Measurements from ENCODE around the gene SLC39A3. TPM values are rescaled to one million over a fixed set of nuclear protein-coding genes. Genes with fewer than 3 reads are reported as not detected.

The SLC39A3 gene
- total and polyA plus RNA-seq, 8 donors, result 18.3 to 33.6 (median 22.8) TPM

DNA sequence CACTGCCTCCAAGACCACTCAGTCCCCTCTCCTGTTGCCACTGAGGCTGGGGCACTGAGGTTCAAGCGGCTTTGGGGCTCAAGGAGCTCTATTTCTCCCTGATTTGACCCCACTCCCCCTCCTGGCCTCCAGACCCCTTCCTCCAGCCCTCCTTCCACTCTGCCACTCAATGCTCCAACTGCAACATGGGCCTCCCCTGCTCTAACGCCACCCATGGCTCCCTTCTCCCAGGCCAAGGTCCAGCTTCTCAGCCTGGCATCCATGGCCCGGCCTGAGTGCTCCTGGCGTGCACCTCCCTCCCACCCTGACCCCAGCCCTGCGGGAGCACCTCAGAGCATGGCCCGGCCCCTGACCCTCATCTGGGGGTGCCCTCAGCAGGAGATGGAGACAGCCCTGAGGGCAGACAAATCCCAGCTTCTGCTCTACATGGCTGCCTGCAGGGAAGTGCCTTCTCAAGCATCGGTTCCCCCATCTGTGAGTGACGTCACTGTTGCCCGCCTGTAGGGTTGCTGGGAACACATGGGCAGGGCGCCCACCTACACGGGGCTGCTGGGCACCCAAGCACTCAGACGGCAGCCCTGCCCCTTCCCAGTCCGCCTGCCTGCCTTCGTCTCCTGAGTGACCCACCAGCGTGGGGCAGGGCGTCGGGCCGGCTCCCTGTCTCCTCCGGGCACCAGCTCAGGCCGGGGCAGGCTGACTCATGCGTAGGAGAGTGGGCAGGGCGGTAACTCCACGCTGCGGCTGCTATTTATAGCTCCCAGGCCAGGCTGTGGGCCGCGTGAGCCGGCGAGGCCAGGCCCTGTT lies 17.1 kb downstream of the SLC39A3 start:
- ATAC-seq, result peak; percentile 93
- peak in 2 of 4 donors; percentile 65 to 85 for DNase-seq
- Histone ChIP-seq H3K27ac (no peak overlapping the region), H3K4me3 (no peak overlapping the region), H3K9me3 (no peaks in the 10 kb centered on the region), H3K36me3 (no peaks in the 10 kb centered on the region), H3K4me1 (peaks cover 2 to 8% of the 10 kb centered on the region in 2 donors), H3K27me3 (peaks cover 22 to 95% of the 10 kb centered on the region in 2 donors)
- intact Hi-C loops (cut with DNase I), result no loop called here
- TF ChIP-seq, protein P1, sequence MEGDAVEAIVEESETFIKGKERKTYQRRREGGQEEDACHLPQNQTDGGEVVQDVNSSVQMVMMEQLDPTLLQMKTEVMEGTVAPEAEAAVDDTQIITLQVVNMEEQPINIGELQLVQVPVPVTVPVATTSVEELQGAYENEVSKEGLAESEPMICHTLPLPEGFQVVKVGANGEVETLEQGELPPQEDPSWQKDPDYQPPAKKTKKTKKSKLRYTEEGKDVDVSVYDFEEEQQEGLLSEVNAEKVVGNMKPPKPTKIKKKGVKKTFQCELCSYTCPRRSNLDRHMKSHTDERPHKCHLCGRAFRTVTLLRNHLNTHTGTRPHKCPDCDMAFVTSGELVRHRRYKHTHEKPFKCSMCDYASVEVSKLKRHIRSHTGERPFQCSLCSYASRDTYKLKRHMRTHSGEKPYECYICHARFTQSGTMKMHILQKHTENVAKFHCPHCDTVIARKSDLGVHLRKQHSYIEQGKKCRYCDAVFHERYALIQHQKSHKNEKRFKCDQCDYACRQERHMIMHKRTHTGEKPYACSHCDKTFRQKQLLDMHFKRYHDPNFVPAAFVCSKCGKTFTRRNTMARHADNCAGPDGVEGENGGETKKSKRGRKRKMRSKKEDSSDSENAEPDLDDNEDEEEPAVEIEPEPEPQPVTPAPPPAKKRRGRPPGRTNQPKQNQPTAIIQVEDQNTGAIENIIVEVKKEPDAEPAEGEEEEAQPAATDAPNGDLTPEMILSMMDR (IDR thresholded peaks at IDR 0.05), result no peak

DNA sequence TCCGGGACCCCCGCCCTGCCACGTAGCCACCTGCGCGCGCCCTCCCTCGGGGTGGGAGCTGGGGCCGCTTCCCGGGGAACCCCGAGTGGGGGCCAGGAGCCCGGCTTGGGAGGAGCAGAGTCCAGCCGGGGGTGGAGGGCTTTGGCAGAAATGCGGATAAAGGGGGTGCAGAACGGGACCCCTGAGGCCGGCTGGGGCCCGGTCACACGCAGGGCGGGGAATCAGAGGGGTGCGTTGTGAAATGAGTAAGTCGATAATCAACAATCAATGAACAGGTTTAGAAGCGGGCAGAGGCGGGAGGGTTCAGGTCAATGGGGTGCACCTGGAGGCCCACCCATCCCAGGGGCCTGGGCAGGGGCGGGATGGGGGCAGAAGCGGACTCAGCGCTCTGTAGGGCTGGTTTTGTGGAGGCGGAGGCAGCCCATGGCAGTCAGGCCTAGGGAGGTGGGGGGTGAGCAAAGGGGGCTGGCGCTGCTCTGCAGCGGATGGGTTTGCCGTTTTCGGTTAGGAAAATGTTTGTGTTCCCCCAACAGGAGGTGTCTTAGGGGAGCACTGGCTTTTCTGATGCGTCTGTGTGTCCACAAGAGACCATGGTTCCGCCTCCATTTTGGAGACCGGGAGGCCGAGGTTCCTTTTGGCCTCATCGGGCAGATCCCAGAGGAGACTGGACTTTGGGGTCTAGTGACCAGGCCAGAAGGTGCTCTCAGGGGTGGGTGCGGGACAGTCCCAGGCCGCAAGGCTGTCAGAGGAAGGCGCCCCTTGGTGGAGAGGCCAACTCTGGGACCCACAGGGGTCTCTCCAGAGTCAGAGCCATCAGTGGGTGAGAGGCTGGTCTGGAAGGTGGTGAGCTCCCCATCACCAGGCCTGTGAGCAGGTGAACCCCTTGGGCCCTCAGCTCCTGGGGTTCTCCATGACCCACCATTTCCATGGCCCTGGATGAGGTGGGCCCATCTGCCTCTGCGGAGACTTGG lies 18.0 kb downstream of the SLC39A3 start:
- no peaks in the 10 kb centered on the region for H3K9me3 ChIP-seq
- DNase-seq, result no peak
- no peak overlapping the region for H3K27ac ChIP-seq
- peak overlapping the region; percentile 9 to 17 for H3K4me3 ChIP-seq
- H3K36me3 ChIP-seq, result no peaks in the 10 kb centered on the region
- ATAC-seq, result no peak
- peaks cover 2 to 8% of the 10 kb centered on the region in 2 donors for H3K4me1 ChIP-seq
- intact Hi-C loops (cut with DNase I), result no loop called here
- TF ChIP-seq, protein P1 (IDR thresholded peaks at IDR 0.05), result no peak
- H3K27me3 ChIP-seq, result peaks cover 22 to 93% of the 10 kb centered on the region in 2 donors

DNA sequence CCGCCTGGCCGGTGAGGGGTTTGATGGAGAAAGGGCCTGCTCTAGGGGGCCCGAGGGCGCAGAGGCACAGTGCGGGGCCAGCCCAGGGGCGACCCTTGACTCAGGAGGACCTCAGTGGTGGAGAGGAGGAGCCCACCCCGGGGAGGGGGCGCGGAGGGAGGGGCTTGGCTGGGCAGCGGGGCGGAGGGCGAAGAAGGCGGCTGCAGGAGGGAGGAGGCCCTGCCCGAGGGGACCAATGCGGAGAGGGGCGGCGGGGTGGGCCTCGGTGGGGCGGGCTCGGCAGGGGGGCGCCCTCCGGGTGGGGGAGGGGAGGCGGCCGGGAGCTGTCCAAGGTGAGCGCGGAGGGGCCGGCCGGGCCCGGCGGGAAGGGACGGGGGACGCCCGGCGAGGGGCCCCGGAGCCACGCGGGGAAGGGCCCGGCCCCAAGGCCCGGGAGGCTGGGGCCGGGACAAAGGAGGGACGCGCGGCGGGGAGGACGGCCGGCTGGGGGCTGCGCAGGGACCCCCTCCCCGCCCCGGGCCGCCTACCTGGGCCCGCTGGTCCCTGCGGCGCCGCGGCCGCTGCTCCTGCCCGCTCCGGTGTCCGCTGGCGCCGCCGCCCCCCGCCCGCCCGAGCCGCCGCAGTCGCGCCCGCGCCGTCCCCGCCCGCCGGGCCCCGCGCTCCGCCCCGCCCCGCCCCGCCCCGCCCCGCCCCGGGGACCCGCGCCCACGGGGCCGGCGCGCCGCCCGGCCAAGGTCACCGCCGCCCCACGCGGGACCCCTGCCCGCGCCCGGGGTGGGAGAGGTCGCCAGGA lies 18.8 kb downstream of the SLC39A3 start, which contains the start of gene DIRAS1:
TSS of gene DIRAS1 (minus strand) at position 596 of the 793 bp plus-strand sequence. CDS start 3,566 bp downstream, outside the sequence.
- Histone ChIP-seq H3K27ac (no peak within 1 kb of the TSS), H3K27me3 (peaks cover 22 to 84% of the 10 kb centered on the region in 2 donors)

DNA sequence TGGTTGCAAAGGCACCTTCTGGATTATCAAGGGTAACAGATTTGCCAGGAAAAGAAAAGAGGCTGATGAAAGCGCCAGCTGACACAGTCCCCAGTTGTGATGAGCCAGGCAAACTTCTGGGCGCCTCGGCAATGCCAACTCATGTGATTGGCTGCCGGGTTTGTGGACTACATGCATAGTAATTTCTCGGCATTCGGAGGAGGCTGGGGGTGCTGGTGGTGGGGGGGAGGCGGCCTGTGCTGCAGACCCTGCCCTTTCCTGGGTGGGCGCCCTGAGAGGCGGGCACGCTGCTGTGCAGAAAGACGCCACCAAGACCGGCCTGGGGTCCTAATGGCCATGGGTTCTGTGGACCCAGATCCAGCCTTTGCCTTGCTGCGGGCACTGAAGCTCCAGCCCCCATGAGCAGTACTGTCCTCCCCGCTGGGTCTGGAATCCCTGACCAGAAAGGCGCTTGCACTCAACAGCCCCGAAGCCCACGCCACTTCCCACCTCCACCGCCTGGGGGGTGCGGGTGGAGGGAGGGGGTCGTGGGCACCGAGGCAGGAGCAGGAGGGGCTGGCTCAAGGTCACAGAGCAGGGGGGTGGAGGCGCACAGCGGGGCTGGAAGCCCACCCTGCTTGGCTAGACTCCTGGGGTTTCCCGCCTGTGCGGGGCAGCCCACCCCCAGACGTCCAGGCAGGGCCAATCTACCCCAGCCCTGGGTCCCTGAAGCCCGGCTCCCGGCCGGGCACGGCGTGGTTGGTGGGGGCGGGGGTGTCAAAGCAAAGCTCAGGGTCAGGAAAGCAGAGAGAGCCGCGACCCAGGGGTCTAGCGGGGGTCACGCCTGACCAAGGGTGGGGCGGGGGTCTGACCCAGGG lies 19.7 kb downstream of the SLC39A3 start:
- Histone ChIP-seq H3K4me3 (no peak overlapping the region), H3K36me3 (no peaks in the 10 kb centered on the region), H3K27ac (no peak overlapping the region), H3K9me3 (peaks cover 0 to 6% of the 10 kb centered on the region in 2 donors), H3K4me1 (peaks cover 2 to 8% of the 10 kb centered on the region in 2 donors), H3K27me3 (peaks cover 22 to 76% of the 10 kb centered on the region in 2 donors)
- DNase-seq, result no peak
- no peak for ATAC-seq
- TF ChIP-seq, protein P1 (IDR thresholded peaks at IDR 0.05), result no peak
- intact Hi-C loops (cut with DNase I), result no loop called here

More for the DNA sequence above, 18.8 kb downstream of the SLC39A3 start, which contains the start of gene DIRAS1:
- Histone ChIP-seq H3K9me3 (no peaks in the 10 kb centered on the region), H3K4me3 (peak within 1 kb of the TSS; percentile 9 to 17), H3K36me3 (no peaks in the 10 kb centered on the region), H3K4me1 (peaks cover 2 to 8% of the 10 kb centered on the region in 2 donors)
- intact Hi-C loops (cut with DNase I), result no loop called here
- no peak for ATAC-seq
- TF ChIP-seq, protein P1 (IDR thresholded peaks at IDR 0.05), result no peak
- no peak for DNase-seq

All from left lung (tissue), 10 donors.